ENCODE results near the gene SSC5D.
"Not testable (repeated sequence)": the region's sequence is repeated elsewhere in the genome, so short reads cannot be mapped to it uniquely, and the experiment has no call there.

The SSC5D gene

DNA sequence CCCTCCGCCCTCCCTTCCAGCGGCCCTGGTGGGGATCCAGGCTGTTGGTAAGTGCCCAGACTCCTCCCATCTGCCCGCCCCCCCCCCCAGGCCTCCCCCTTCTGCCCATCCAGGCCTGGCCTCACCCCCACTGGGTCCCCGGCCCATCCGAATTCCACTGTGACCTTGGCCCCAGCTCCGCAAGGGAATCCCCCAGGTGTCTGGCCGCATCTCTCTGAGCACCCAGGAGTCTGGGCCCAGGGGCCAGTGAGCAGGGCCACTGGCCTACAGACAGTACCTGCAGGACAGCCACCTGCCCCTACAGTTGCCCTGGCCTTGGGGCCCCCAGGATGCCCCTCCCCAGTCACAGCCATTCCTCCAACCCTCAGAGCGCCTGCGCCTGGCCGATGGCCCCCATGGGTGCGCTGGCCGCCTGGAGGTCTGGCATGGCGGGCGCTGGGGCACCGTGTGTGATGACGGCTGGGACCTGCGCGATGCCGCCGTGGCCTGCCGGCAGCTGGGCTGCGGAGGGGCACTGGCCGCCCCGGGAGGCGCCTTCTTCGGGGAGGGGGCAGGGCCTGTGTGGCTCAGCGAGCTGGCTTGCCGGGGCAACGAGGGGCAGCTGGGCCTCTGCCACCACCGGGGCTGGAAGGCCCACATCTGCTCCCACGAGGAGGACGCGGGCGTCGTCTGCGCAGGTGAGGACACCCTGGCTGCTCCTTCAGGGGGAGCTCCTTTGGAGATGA, 912 bp downstream of the SSC5D start:
- DNase-seq: no peak

- no peak for DNase-seq
Measured at GRCh38 chr19:55489711-55490477, 1.7 kb downstream of the SSC5D start.

- DNase-seq: no peak
Measured at GRCh38 chr19:55490478-55491432, 2.5 kb downstream of the SSC5D start.

DNA sequence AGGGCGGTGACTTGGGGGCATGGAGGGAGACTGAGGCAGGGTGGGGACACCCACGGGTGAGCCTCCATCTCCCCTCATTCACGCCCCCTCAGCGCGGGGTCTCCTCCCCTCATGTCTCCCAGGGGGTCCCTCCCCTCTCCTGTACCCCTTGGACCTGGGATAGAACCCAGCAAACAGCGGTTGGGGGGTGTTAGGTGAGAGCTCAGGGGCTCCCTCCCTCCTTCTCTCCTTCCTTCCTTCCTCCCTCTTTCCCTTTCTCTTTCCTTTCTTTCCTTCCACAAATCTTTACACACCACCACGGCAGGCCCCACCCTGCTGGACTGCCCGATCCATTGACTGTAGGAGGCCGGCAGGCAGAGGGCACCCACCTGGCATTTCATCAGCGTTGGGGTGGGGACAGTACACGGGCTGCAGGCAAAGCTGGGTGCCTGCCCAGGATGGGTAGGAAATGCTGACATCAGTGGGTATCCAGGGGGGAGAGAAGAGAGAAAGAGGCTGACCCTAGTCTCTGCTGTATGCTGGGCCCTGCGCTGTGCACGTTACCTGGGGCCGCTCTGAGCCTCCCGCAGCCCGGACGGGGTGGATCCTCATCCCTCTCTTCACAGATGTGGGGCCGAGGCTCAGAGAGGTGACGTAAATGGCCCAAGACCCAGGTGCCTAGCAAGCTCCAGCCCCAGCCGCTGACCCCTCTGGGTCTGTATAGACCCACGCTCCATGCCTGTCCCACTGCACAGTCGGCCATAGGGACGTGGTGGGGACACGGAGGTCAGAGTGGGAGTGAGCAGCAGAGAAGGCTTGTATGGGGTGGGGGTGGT, 3.5 kb downstream of the SSC5D start:
- no peak for DNase-seq

- no peak for DNase-seq
Measured at GRCh38 chr19:55492362-55492944, 4.2 kb downstream of the SSC5D start.

GRCh38 chr19:55493052-55493644, 4.9 kb downstream of the SSC5D start:
- DNase-seq: no peak

- no peak for DNase-seq
Measured at GRCh38 chr19:55493645-55494171, 5.5 kb downstream of the SSC5D start.

DNA sequence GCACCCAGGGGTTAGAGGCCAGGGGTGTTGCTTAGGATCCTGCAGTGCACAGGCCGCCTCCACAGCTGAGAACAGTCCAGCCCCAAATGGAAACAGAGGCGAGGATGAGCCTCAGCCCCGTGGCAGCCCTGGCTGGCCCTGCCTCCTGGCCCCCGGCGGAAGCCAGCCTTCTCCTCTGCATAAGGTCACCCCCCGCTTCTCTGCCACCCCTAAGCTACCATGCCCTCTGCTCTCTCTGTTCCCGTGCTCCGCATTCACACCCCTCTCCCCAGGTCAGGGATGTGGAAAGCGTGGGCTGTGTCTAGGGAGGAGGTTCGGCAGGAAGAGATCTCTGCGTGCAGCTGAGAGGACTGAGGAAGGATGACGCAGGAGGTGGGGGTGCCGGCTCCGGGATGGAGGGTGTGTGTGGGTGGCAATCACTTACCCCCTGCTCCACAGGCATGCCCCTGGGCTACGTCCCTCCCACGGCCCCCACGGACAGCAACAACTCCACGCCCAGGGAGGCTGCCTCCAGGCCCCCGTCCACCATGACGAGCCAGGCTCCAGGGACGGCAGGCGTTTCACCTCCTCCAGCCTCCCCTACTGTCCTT, 6.0 kb downstream of the SSC5D start:
- no peak for DNase-seq

DNA sequence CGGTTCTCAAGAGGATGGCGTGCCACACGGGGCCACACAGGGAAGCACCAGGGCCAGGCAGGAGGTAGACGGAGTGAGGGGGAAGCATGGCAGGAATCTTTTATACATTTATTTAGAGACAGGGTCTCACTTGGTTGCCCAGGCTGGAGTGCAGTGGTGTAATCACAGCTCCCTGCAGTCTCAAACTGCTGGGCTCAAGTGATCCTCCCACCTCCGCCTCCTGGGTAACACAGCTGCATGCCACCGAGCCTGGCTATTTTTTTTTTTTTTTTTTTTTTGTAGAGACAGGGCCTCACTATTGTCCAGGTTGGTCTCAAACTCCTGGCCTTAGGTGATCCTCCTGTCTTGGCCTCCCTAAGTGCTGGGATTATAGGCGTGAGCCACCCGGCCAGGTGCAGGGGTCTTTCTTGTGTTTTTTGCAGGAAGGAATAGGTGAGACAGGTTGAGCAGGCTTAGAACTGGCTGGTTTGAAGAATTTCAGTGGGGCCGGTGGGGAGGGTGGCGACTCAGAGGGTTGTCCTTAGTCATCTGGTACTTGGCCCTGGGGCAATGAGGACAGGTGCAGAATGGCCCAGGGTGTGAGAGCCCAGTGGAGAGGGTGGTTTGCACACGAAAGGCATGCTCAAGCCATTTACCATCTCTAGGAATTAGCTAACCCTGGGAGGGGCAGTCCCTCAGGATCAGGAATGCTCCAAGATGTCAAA, 7.6 kb downstream of the SSC5D start:
- DNase-seq: no peak

GRCh38 chr19:55496820-55497219, 8.6 kb downstream of the SSC5D start:
- not testable (repeated sequence) for DNase-seq

GRCh38 chr19:55497763-55498162, 9.5 kb downstream of the SSC5D start:
- no peak for DNase-seq

DNA sequence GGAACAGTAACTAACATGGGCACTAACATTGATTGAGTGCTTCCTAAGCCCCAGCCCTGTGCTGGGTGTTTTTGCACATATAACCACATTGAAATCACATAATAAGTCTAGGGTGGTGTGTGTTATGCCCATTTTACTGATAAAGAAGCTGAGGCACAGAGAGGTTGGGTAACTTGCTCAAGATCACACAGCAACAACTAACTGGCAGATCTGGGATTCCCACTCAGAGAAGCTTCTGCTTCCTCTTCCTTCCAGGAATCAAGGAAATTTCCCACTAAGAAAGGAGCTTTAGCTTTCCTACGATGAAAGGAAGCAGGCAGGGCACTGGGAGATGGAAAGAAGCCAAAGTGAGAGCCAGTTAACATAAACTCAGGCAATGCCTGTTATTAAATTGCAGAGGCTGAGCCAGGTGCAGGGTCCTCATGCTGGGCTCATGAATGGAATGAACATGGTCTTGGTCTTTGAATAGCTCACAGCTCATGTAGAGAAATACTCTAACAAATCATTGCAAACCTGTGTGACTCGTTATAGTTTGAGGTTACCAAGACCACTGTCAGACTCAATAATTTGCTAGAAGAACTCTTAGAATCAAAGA, 10.1 kb downstream of the SSC5D start:
- no peak for DNase-seq

GRCh38 chr19:55500368-55500952, 12.2 kb downstream of the SSC5D start:
- no peak for DNase-seq

GRCh38 chr19:55502197-55502952, 14.1 kb downstream of the SSC5D start:
- no peak for DNase-seq

DNA sequence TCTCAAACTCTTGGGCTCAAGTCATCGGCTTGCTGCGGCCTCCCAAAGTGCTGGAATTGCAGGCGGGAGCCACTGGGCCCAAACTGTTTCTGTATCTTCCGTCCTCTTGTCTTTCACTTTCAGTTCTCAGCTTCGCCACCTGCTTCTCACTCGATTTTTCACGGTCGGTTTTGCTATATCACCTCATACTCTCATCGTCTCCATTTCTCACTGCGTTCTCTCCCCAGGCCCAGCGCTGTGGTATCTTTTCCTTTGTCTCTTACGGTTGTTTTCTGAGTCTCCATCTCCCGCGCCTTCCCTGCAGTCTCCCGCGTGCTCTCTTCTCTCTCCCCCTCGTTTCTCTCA, 14.9 kb downstream of the SSC5D start:
- DNase-seq: no peak

DNA sequence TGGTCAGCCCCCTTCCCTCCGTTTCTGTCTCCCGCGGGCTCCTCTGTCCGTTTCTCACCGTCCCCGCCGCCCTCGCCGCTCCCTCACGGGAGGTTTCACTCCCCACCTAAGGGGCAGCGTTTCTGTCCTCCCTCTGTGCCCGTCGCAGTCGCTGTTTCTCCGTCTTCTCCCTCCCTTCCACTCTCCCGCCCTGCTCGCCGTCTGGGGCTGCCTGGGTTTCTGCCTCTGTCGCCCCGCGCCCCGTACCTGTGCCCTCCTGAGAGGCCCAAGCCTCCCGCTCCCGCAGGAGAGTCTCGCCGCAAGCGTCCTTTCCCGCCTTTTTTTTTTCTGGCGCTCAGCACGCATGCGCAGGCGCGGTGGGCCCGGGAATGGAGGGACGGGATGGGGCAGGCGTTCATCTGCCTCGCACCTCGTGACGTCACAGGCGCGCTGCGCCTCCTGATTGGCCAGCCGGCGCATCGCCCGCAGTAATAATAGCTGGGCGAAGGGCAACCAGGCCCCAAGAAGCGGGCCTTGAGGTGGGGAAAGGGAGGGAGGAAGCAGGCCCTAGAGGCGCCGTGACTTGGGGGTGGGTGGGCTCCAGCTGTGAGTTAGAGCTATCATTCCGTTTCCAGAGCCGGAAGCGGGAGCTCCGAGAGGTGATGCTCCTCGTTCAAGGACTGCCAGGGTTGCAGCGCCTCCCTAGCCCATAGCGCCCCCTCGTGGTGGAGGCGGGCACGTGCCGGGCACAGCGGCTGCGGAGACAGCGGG, 15.4 kb downstream of the SSC5D start:
- DNase-seq: peak; percentile 95

GRCh38 chr19:55504252-55504603, 16.0 kb downstream of the SSC5D start:
- DNase-seq: no peak

GRCh38 chr19:55504981-55505380, 16.7 kb downstream of the SSC5D start:
- DNase-seq: no peak

Measured in stimulated activated CD4-positive, alpha-beta T cell treated with anti-CD3 and anti-CD28 coated beads, Interleukin-15, amount 100 ng/mL, for 24 hours (primary cell).